Endothelial cell (in vitro differentiated cells): ENCODE measurements around the gene NRL. TPM values are rescaled to one million over a fixed set of nuclear protein-coding genes. Genes with fewer than 3 reads are reported as not detected.

Experiments used
- DNase-seq: peaks from one replicate; pipeline ENCODE4 v3.0.0; 2021; ENCODE audit warnings: low spot score
- H3K27ac Mint-ChIP-seq: one replicate; pipeline ENCODE4 v1.8.0; 2021; ENCODE audit warnings: mixed read lengths, inconsistent platforms; ENCODE audit not compliant: unreplicated experiment
- H3K27me3 Mint-ChIP-seq: one replicate; pipeline ENCODE4 v1.8.0; 2021; ENCODE audit warnings: mild to moderate bottlenecking, moderate library complexity, mixed read lengths, inconsistent platforms; ENCODE audit not compliant: unreplicated experiment
- H3K36me3 Mint-ChIP-seq: one replicate; pipeline ENCODE4 v1.8.0; 2021; ENCODE audit warnings: mild to moderate bottlenecking, low read depth, mixed read lengths, inconsistent platforms; ENCODE audit not compliant: unreplicated experiment
- H3K4me1 Mint-ChIP-seq: one replicate; pipeline ENCODE4 v1.8.0; 2021; ENCODE audit warnings: mild to moderate bottlenecking, mixed read lengths, inconsistent platforms; ENCODE audit not compliant: unreplicated experiment
- H3K4me3 Mint-ChIP-seq: one replicate; pipeline ENCODE4 v1.8.0; 2021; ENCODE audit warnings: mild to moderate bottlenecking, mixed read lengths, inconsistent platforms; ENCODE audit not compliant: unreplicated experiment
- H3K9me3 Mint-ChIP-seq: one replicate; pipeline ENCODE4 v1.8.0; 2021; ENCODE audit warnings: mixed read lengths, inconsistent platforms; ENCODE audit not compliant: unreplicated experiment
- total RNA-seq: library from RNA; stranded (reverse); fragmentation: NEBNext Ultra II Directional; extraction: Animal tissue kit (Norgen Biotek cat#: 25700); gene quantifications from one replicate; pipeline ENCODE4 v1.2.1, GENCODE V29; 2021; ENCODE audit not compliant: unreplicated experiment
- TF ChIP-seq, protein P1 (sequence below): fragments of 200-600 bp; sonication (generic); IDR thresholded peaks from one replicate; pipeline ENCODE4 v1.5.0; 2021; ENCODE audit warnings: antibody characterized with exemption; ENCODE audit not compliant: unreplicated experiment

NRL gene
- total RNA-seq, 1 donor from 2014 or later, result 1.2 TPM

DNA sequence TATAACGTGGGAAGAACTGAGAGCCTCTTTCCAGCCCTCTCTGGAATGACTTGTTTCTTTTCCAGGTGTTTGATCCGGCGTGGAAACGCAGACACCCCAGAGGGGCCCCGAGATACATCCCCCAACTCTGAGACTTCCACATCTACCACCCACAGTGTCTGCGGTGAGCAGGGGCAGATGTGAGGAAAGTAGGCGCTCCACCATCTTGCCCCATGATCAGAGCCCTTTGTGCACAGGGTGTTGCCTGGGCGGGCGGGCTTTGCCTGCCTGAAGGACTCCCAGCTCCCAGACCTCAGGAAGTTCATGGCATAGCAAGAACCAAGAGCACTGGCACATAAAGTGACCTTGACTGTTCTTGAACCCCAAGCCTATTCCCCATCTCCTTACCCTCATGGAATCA lies 60.1 kb downstream of the NRL start:
- Mint-ChIP-seq H3K9me3 (no peaks in the 10 kb centered on the region), H3K27ac (no peak overlapping the region), H3K36me3 (peaks cover 2% of the 10 kb centered on the region), H3K4me3 (no peak overlapping the region), H3K27me3 (peaks cover 27% of the 10 kb centered on the region), H3K4me1 (peaks cover 10% of the 10 kb centered on the region)
- TF ChIP-seq, protein P1, sequence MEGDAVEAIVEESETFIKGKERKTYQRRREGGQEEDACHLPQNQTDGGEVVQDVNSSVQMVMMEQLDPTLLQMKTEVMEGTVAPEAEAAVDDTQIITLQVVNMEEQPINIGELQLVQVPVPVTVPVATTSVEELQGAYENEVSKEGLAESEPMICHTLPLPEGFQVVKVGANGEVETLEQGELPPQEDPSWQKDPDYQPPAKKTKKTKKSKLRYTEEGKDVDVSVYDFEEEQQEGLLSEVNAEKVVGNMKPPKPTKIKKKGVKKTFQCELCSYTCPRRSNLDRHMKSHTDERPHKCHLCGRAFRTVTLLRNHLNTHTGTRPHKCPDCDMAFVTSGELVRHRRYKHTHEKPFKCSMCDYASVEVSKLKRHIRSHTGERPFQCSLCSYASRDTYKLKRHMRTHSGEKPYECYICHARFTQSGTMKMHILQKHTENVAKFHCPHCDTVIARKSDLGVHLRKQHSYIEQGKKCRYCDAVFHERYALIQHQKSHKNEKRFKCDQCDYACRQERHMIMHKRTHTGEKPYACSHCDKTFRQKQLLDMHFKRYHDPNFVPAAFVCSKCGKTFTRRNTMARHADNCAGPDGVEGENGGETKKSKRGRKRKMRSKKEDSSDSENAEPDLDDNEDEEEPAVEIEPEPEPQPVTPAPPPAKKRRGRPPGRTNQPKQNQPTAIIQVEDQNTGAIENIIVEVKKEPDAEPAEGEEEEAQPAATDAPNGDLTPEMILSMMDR, result no peak
- DNase-seq, result no peak

DNA sequence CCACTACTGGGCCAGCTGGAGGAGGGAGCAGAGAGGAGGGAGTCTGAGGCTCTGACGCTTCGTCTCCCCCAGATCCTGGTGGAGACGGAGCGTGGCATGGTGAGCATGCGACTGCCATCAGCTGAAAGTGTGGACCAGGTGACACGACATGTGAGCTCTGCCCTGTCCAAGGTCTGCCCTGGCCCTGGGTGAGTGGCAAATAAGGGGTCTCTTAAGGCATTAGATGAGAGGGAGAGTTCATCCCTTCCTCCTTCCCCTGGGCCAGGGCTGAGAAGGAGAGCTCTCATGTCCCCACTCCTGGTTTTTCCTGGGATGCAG lies 60.5 kb downstream of the NRL start:
- H3K27ac Mint-ChIP-seq, result no peak overlapping the region
- peaks cover 26% of the 10 kb centered on the region for H3K27me3 Mint-ChIP-seq
- peaks cover 3% of the 10 kb centered on the region for H3K36me3 Mint-ChIP-seq
- DNase-seq, result no peak
- H3K4me1 Mint-ChIP-seq, result peaks cover 10% of the 10 kb centered on the region
- no peaks in the 10 kb centered on the region for H3K9me3 Mint-ChIP-seq
- TF ChIP-seq, protein P1, result no peak
- H3K4me3 Mint-ChIP-seq, result no peak overlapping the region

DNA sequence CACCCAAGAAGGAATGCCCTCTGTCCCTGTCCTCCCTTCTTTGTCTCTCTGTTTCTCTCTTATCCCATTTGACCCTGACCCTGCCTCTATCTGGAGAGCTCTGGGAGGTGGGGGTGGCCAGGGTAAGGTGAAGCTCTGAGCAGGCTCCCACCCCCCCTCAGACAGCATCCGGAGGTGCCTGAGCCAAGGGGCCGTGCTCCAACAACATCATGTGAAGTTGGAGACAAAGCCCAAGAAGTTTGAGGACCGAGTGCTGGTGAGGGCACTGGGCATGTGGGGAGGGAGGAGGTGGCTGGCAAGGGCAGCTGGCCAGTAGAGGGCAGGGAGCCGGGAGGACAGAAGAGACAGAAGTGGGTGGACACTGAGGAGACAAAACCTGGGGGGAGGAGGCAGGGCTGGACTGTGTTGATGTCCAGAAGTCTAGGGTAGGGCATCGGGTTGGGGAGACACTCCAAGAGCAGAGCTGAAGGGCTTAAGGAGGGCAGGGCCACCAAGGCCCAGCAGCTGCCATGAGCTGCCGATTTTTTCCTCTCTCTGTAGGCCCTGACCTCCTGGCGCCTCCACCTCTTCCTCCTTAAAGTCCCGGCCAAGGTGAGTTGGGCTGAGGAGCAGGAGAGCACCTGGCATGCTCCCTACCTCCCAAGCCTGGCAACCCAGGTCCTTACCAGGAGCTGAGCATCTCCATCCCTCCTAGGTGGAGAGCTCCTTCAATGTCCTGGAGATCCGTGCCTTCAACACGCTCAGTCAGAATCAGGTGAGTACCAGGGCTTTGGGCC lies 61.0 kb downstream of the NRL start:
- H3K27me3 Mint-ChIP-seq, result peaks cover 22% of the 10 kb centered on the region
- H3K9me3 Mint-ChIP-seq, result no peaks in the 10 kb centered on the region
- peak overlapping the region; percentile 90 for H3K4me3 Mint-ChIP-seq
- no peak overlapping the region for H3K27ac Mint-ChIP-seq
- peaks cover 3% of the 10 kb centered on the region for H3K36me3 Mint-ChIP-seq
- no peak for DNase-seq
- peaks cover 15% of the 10 kb centered on the region for H3K4me1 Mint-ChIP-seq
- TF ChIP-seq, protein P1, result no peak

DNA sequence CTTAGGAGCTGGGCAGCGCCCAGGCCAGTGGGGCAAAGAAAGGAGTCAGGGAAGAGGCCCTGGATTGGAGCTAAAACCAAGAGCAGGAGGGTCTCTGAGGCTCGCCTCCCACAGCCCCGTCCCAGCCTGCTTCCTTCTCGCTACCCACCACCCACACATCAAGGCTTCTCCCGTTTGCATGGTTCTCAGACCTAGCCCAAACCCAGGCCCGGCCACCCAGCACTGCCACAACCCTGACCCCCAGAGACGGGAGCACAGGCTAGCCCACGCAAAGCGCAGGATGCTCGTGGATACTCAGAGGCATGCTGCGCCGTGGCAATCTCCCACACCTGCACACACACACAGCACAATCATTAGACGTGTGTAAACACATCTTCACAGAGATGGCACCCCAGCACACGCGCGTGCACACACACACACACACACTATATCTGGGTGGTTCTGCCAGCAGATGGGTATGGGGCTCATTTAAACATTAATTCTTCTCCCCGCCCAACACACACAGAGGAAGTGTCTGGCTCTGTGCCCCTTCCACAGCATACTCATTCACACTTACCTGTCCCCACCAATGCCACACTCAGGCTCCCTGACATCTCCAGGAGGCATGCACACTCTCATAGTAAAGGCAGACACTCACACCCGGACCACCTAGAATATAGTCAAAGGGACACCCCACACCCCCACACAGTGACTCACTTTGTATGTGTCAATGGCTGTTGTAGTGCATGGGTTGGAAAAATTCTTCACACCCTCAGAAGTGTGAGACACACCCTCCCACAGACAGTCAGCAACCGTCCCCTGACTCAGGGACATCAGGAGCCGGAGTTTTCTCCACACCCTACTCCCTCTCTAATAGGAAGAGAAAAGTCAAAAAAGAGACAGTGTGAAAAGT lies 61.8 kb downstream of the NRL start:
- Mint-ChIP-seq H3K9me3 (no peaks in the 10 kb centered on the region), H3K36me3 (peaks cover 3% of the 10 kb centered on the region), H3K27ac (peak overlapping the region; percentile 54), H3K4me1 (peaks cover 19% of the 10 kb centered on the region), H3K4me3 (peak overlapping the region; percentile 90), H3K27me3 (peaks cover 17% of the 10 kb centered on the region)
- DNase-seq, result no peak
- TF ChIP-seq, protein P1, result no peak
